Right renal cortex interstitium (tissue), 3 donors: ENCODE measurements around the gene NT5E. TPM values are rescaled to one million over a fixed set of nuclear protein-coding genes. Genes with fewer than 3 reads are reported as not detected.
A peak's percentile ranks its signal among the peaks of the same experiment; 100 is the strongest.

Source experiments
- DNase-seq, 3 donors: peaks; one replicate each; pipeline ENCODE4 v3.0.0-alpha.2; 2013; ENCODE audit warnings: low read depth in 3 of 3, low spot score in 2 of 3
- polyA plus RNA-seq, 3 donors: library from polyadenylated mRNA; unstranded; fragments of 120-200 nt; gene quantifications; one replicate each; pipeline ENCODE4 v1.2.1, GENCODE V29; 2013; ENCODE audit not compliant: insufficient read length in 3 of 3

Gene NT5E
- polyA plus RNA-seq, 3 donors, result 3.7 to 5.5 (median 4.8) TPM

- DNase-seq, result no peak
Measured at GRCh38 chr6:85421181-85421580, 28.7 kb upstream of the NT5E start.

- DNase-seq, result no peak
Measured at GRCh38 chr6:85421972-85422371, 27.9 kb upstream of the NT5E start.

- DNase-seq, result no peak
Measured at GRCh38 chr6:85422996-85423395, 26.9 kb upstream of the NT5E start.

- no peak for DNase-seq
Measured at GRCh38 chr6:85424981-85425380, 24.9 kb upstream of the NT5E start.

GRCh38 chr6:85425997-85426396, 23.9 kb upstream of the NT5E start:
- DNase-seq, result no peak

GRCh38 chr6:85428486-85428885, 21.4 kb upstream of the NT5E start:
- no peak for DNase-seq

- DNase-seq, result no peak
Measured at GRCh38 chr6:85429346-85429745, 20.5 kb upstream of the NT5E start.

GRCh38 chr6:85431271-85431670, 18.6 kb upstream of the NT5E start:
- no peak for DNase-seq

- DNase-seq, result no peak
Measured at GRCh38 chr6:85432554-85432953, 17.3 kb upstream of the NT5E start.

- DNase-seq, result no peak
Measured at GRCh38 chr6:85435851-85436250, 14.0 kb upstream of the NT5E start.

- DNase-seq, result no peak
Measured at GRCh38 chr6:85436411-85436810, 13.5 kb upstream of the NT5E start.

- DNase-seq, result no peak
Measured at GRCh38 chr6:85436939-85437495, 12.9 kb upstream of the NT5E start.

GRCh38 chr6:85443349-85444117, 6.3 kb upstream of the NT5E start:
- DNase-seq, result no peak

GRCh38 chr6:85449388-85449817, 480 bp upstream of the NT5E start:
- DNase-seq, result peak in 2 of 3 donors; percentile 10 to 16

GRCh38 chr6:85451565-85452306, 1.9 kb downstream of the NT5E start:
- no peak for DNase-seq

GRCh38 chr6:85452441-85452881, 2.6 kb downstream of the NT5E start:
- DNase-seq, result no peak

GRCh38 chr6:85453052-85453451, 3.2 kb downstream of the NT5E start:
- DNase-seq, result no peak

- no peak for DNase-seq
Measured at GRCh38 chr6:85453490-85453889, 3.6 kb downstream of the NT5E start.

GRCh38 chr6:85455471-85456026, 5.7 kb downstream of the NT5E start:
- no peak for DNase-seq

- DNase-seq, result no peak
Measured at GRCh38 chr6:85456782-85457181, 6.9 kb downstream of the NT5E start.

GRCh38 chr6:85458184-85458583, 8.3 kb downstream of the NT5E start:
- no peak for DNase-seq
